H9 (cell line): Measurements from ENCODE around the gene MTFP1. TPM values are rescaled to one million over a fixed set of nuclear protein-coding genes. Genes with fewer than 3 reads are reported as not detected.
A peak's percentile ranks its signal among the peaks of the same experiment; 100 is the strongest.

Experiments used
- DNase-seq: peaks from one replicate; pipeline ENCODE4 v3.0.0-alpha.2; 2017
- H2AFZ ChIP-seq: one replicate; pipeline ENCODE4 v1.6.1; 2013; ENCODE audit warnings: mild to moderate bottlenecking, low read length, control low read depth, moderate library complexity
- H2AK5ac ChIP-seq: 2 replicates; pipeline ENCODE4 v1.6.1; 2013; ENCODE audit warnings: low read length, control low read depth, mixed read lengths; ENCODE audit not compliant: insufficient read length
- H2BK120ac ChIP-seq: one replicate; pipeline ENCODE4 v1.6.1; 2013; ENCODE audit warnings: low read depth, mild to moderate bottlenecking, low read length, control low read depth, inconsistent platforms; ENCODE audit not compliant: poor library complexity, severe bottlenecking
- H2BK12ac ChIP-seq: 2 replicates; pipeline ENCODE4 v1.6.1; 2013; ENCODE audit warnings: low read length, control low read depth, mixed read lengths, low read depth; ENCODE audit not compliant: insufficient read length
- H2BK15ac ChIP-seq: 2 replicates; pipeline ENCODE4 v1.6.1; 2013; ENCODE audit warnings: low read depth, low read length, control low read depth
- H2BK20ac ChIP-seq: one replicate; pipeline ENCODE4 v1.6.1; 2013; ENCODE audit warnings: low read depth, mild to moderate bottlenecking, low read length, control low read depth, inconsistent platforms; ENCODE audit not compliant: poor library complexity, severe bottlenecking
- H2BK5ac ChIP-seq: 2 replicates; pipeline ENCODE4 v1.6.1; 2013; ENCODE audit warnings: low read length, control low read depth, mixed read lengths; ENCODE audit not compliant: insufficient read length
- H3K14ac ChIP-seq: 2 replicates; pipeline ENCODE4 v1.6.1; 2013; ENCODE audit warnings: low read length, control low read depth; ENCODE audit not compliant: insufficient read depth
- H3K18ac ChIP-seq: 2 replicates; pipeline ENCODE4 v1.6.1; 2013; ENCODE audit warnings: low read depth, mild to moderate bottlenecking, mixed read lengths, low read length, control low read depth; ENCODE audit not compliant: insufficient read length
- H3K23ac ChIP-seq: 2 replicates; pipeline ENCODE4 v1.6.1; 2013; ENCODE audit warnings: low read length, control low read depth, mixed read lengths, low read depth; ENCODE audit not compliant: insufficient read length
- H3K23me2 ChIP-seq: 2 replicates; pipeline ENCODE4 v1.6.1; 2013; ENCODE audit warnings: low read depth, mild to moderate bottlenecking, mixed read lengths, low read length, control low read depth; ENCODE audit not compliant: insufficient read length, poor library complexity, severe bottlenecking
- H3K27ac ChIP-seq: 2 replicates; pipeline ENCODE4 v1.5.1; 2013; ENCODE audit warnings: low read length, control low read depth, mixed read lengths, low read depth; ENCODE audit not compliant: insufficient read length
- H3K27me3 ChIP-seq: 2 replicates; pipeline ENCODE4 v1.6.1; 2013; ENCODE audit warnings: low read length, control low read depth, inconsistent platforms; ENCODE audit not compliant: insufficient read depth
- H3K4ac ChIP-seq: 2 replicates; pipeline ENCODE4 v1.6.1; 2013; ENCODE audit warnings: low read depth, mild to moderate bottlenecking, control low read depth, inconsistent platforms, low read length, moderate library complexity
- H3K4me1 ChIP-seq: 2 replicates; pipeline ENCODE4 v1.6.1; 2013; ENCODE audit warnings: low read length, control low read depth, inconsistent platforms; ENCODE audit not compliant: insufficient read depth
- H3K4me2 ChIP-seq: 2 replicates; pipeline ENCODE4 v1.6.1; 2013; ENCODE audit warnings: low read length, control low read depth, mixed read lengths; ENCODE audit not compliant: insufficient read length, insufficient read depth
- H3K56ac ChIP-seq: 2 replicates; pipeline ENCODE4 v1.6.1; 2013; ENCODE audit warnings: low read depth, mild to moderate bottlenecking, mixed read lengths, low read length, control low read depth; ENCODE audit not compliant: insufficient read length
- H3K79me1 ChIP-seq: 2 replicates; pipeline ENCODE4 v1.6.1; 2013; ENCODE audit warnings: low read depth, mild to moderate bottlenecking, moderate library complexity, low read length, control low read depth, inconsistent platforms; ENCODE audit not compliant: insufficient read depth, poor library complexity, severe bottlenecking
- H3K79me2 ChIP-seq: 2 replicates; pipeline ENCODE4 v1.6.1; 2013; ENCODE audit warnings: low read length, control low read depth, inconsistent platforms; ENCODE audit not compliant: insufficient read depth
- H3K9ac ChIP-seq: 2 replicates; pipeline ENCODE4 v1.6.1; 2013; ENCODE audit warnings: low read length, control low read depth, mixed read lengths; ENCODE audit not compliant: insufficient read length; ENCODE audit errors: extremely low read depth
- H3K9me3 ChIP-seq: one replicate; pipeline ENCODE4 v1.6.1; 2013; ENCODE audit warnings: low read depth, low read length, inconsistent platforms; ENCODE audit not compliant: control insufficient read depth
- H3T11ph ChIP-seq: one replicate; pipeline ENCODE4 v1.6.1; 2013; ENCODE audit warnings: mild to moderate bottlenecking, low read length, control low read depth, inconsistent platforms
- H4K20me1 ChIP-seq: one replicate; pipeline ENCODE4 v1.6.1; 2013; ENCODE audit not compliant: control insufficient read depth, insufficient read length, insufficient read depth
- H4K5ac ChIP-seq: 2 replicates; pipeline ENCODE4 v1.6.1; 2013; ENCODE audit warnings: low read depth, mild to moderate bottlenecking, mixed read lengths, low read length, control low read depth; ENCODE audit not compliant: insufficient read length
- H4K8ac ChIP-seq: replicated peaks from 2 replicates; pipeline ENCODE4 v1.6.1; 2013; ENCODE audit warnings: low read length, control low read depth, mixed read lengths, low read depth; ENCODE audit not compliant: insufficient read length
- H4K91ac ChIP-seq: 2 replicates; pipeline ENCODE4 v1.6.1; 2013; ENCODE audit warnings: low read depth, mild to moderate bottlenecking, moderate library complexity, mixed read lengths, low read length, control low read depth; ENCODE audit not compliant: insufficient read length
- H3K27ac Mint-ChIP-seq, 3 experiments: 2 replicates in 2 of 3; 3 replicates in 1 of 3; pipeline ENCODE4 v1.8.0; 2020 to 2021; ENCODE audit warnings: mixed read lengths in 3 of 3, mild to moderate bottlenecking in 1 of 3, moderate library complexity in 1 of 3
- H3K27me3 Mint-ChIP-seq: 2 replicates; pipeline ENCODE4 v1.8.0; 2021; ENCODE audit warnings: low read depth, mild to moderate bottlenecking, moderate library complexity, mixed read lengths
- H3K36me3 Mint-ChIP-seq, 3 experiments: 2 replicates in 2 of 3; 3 replicates in 1 of 3; pipeline ENCODE4 v1.8.0; 2020 to 2021; ENCODE audit warnings: low read depth in 3 of 3, mixed read lengths in 3 of 3; ENCODE audit not compliant: insufficient read depth in 1 of 3
- H3K4me1 Mint-ChIP-seq, 2 experiments: 2 replicates each; pipeline ENCODE4 v1.8.0; 2020; ENCODE audit warnings: mixed read lengths in 2 of 2
- H3K4me3 Mint-ChIP-seq, 2 experiments: 2 replicates in 1 of 2; 3 replicates in 1 of 2; pipeline ENCODE4 v1.8.0; 2020 to 2021; ENCODE audit warnings: mild to moderate bottlenecking in 2 of 2, mixed read lengths in 2 of 2, moderate library complexity in 1 of 2
- H3K9me3 Mint-ChIP-seq, 2 experiments: 2 replicates in 1 of 2; 3 replicates in 1 of 2; pipeline ENCODE4 v1.8.0; 2020; ENCODE audit warnings: mild to moderate bottlenecking in 2 of 2, mixed read lengths in 2 of 2, moderate library complexity in 1 of 2
- WGBS: extraction: QIAGEN DNeasy Blood & Tissue Kit; methylation state at CpG from one replicate; pipeline ENCODE4 v1.1.7; 2013; ENCODE audit warnings: missing lambda C conversion rate, low lambda C conversion rate, mixed read lengths; ENCODE audit not compliant: insufficient read length; ENCODE audit errors: extremely low coverage; 5-methylcytosine and 5-hydroxymethylcytosine counted together
- total RNA-seq: library from RNA; stranded (reverse); gene quantifications from 2 replicates; pipeline ENCODE4 v1.2.1, GENCODE V29; 2021
- TF ChIP-seq, protein P1 (sequence below): fragments of 200-600 bp; sonication (generic); conservative IDR thresholded peaks from 3 replicates; pipeline ENCODE4 v1.8.0; 2021; ENCODE audit warnings: antibody characterized with exemption, mild to moderate bottlenecking

MTFP1 gene
- total RNA-seq, 1 experiment from 2014 or later = 46.8 TPM

DNA sequence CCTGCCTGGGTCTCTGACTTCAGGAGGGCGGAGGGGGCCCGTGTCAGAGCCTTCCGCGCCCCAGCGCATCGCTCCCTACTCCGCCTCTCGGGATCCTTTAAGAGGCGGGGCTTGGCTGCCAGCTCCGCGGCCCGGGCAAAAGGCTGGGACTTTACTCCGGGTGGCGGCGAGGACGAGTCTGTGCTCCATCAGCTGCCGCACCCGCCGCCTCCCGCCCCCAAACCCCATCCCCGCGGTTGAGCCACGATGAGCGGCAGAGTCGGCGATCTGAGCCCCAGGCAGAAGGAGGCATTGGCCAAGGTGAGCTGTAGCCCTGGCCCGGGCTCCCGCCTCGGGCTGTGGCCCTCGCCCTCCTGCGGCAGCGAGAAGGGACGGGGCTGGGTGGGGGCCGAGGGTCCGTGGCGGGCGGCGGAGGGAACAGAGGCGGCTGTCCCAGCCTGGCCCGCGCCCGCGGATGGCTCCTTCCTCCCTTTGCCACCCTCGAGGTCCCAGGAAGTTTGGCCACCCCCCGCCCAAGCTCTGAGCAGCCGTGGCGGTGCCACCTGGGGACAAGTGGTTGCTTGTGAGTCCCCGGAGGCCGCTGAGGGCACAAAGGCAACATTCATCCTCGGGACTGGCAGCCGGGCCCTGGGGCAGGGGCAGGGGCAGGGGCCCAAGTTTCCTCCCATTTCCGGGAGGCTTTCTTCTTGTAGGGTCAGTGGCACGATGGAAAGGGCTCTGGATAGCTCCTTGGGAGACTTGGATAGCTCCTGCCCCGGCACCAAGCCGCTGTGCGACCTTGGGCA, 28.5 kb upstream of the MTFP1 start, which contains the start of gene SEC14L2:
SEC14L2 (plus strand) TSS at position 148 of the 785 bp plus-strand sequence; CDS start at position 247, 99 bp downstream.
- H3K18ac ChIP-seq = no peak within 1 kb of the TSS
- TF ChIP-seq, protein P1, sequence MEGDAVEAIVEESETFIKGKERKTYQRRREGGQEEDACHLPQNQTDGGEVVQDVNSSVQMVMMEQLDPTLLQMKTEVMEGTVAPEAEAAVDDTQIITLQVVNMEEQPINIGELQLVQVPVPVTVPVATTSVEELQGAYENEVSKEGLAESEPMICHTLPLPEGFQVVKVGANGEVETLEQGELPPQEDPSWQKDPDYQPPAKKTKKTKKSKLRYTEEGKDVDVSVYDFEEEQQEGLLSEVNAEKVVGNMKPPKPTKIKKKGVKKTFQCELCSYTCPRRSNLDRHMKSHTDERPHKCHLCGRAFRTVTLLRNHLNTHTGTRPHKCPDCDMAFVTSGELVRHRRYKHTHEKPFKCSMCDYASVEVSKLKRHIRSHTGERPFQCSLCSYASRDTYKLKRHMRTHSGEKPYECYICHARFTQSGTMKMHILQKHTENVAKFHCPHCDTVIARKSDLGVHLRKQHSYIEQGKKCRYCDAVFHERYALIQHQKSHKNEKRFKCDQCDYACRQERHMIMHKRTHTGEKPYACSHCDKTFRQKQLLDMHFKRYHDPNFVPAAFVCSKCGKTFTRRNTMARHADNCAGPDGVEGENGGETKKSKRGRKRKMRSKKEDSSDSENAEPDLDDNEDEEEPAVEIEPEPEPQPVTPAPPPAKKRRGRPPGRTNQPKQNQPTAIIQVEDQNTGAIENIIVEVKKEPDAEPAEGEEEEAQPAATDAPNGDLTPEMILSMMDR = no peak
- no peak within 1 kb of the TSS for H2BK5ac ChIP-seq
- H2AK5ac ChIP-seq = no peak within 1 kb of the TSS
- no peak within 1 kb of the TSS for H3K4ac ChIP-seq
- H2BK15ac ChIP-seq = no peak within 1 kb of the TSS; the same call in 1 of the 2 replicates
- H3K79me1 ChIP-seq = no peaks in the 10 kb centered on the region
- H2BK12ac ChIP-seq = peak within 1 kb of the TSS; percentile 38
- Mint-ChIP-seq H3K27ac (no peak within 1 kb of the TSS), H3K4me3 (peak within 1 kb of the TSS; percentile 80 to 88), H3K9me3 (no peaks in the 10 kb centered on the region; a peak in 2 of 5 replicates), H3K36me3 (peaks cover 0 to 3% (median 3%) of the 10 kb centered on the region in 3 experiments; a peak in 3 of 7 replicates), H3K27me3 (peaks cover 45% of the 10 kb centered on the region), H3K4me1 (peaks cover 39 to 43% of the 10 kb centered on the region in 2 experiments)
- no peaks in the 10 kb centered on the region for H4K20me1 ChIP-seq
- no peak within 1 kb of the TSS for H4K8ac ChIP-seq
- H2BK20ac ChIP-seq = no peak within 1 kb of the TSS
- no CpG with 5 or more reads among the region's 56 CpGs for WGBS
- no peak within 1 kb of the TSS for H3K27ac ChIP-seq
- H3K9me3 ChIP-seq = no peaks in the 10 kb centered on the region
- peak within 1 kb of the TSS; percentile 45; the same call in 1 of the 2 replicates for H3K14ac ChIP-seq
- no peak within 1 kb of the TSS for H3K23ac ChIP-seq
- H3T11ph ChIP-seq = no peak within 1 kb of the TSS
- peaks cover 7% of the 10 kb centered on the region for H3K23me2 ChIP-seq
- peaks cover 4% of the 10 kb centered on the region; the same call in 1 of the 2 replicates for H3K27me3 ChIP-seq
- H4K5ac ChIP-seq = no peak within 1 kb of the TSS
- no peak within 1 kb of the TSS for H2BK120ac ChIP-seq
- H3K9ac ChIP-seq = peak within 1 kb of the TSS; percentile 61
- H3K4me1 ChIP-seq = peaks cover 6% of the 10 kb centered on the region; the same call in 1 of the 2 replicates
- no peak within 1 kb of the TSS for H3K56ac ChIP-seq
- H2AFZ ChIP-seq = no peak within 1 kb of the TSS
- peak; percentile 65 for DNase-seq
- peak within 1 kb of the TSS; percentile 91 for H3K4me2 ChIP-seq
- H4K91ac ChIP-seq = no peak within 1 kb of the TSS
- no peaks in the 10 kb centered on the region for H3K79me2 ChIP-seq
